ENCODE measurements around the gene GNB2.

Gene GNB2

GRCh38 chr7:100683659-100684533, 10.4 kb downstream of the GNB2 start:
- H4K20me1 ChIP-seq (ENCODE audit: insufficient read depth, low read length, poor library complexity, severe bottlenecking) = peaks cover 34% of the 10 kb centered on the region
- H3K9me2 ChIP-seq (replicated peaks; ENCODE audit: low read depth, low read length) = no peaks in the 10 kb centered on the region
- no peaks in the 10 kb centered on the region for H3K9me3 ChIP-seq (ENCODE audit: insufficient read depth, low read depth, low read length)
- no peaks in the 10 kb centered on the region for H3K4me1 ChIP-seq (ENCODE audit: insufficient read depth, low read length, poor library complexity, severe bottlenecking)
- peaks cover 90% of the 10 kb centered on the region; the same call in 1 of the 2 replicates for H3K36me3 ChIP-seq (ENCODE audit: insufficient read depth, low read length)
- TF ChIP-seq CTCF (conservative IDR thresholded peaks at IDR 0.05; ENCODE audit: low read length) (no peak), EZH2phosphoT487 (IDR thresholded peaks at IDR 0.05; ENCODE audit: borderline replicate concordance) (no peak)
- H3K27me3 ChIP-seq (ENCODE audit: insufficient read depth, low read length, poor library complexity, severe bottlenecking) = no peaks in the 10 kb centered on the region
- H2AFZ ChIP-seq (ENCODE audit: low read length) = no peak overlapping the region
- H3K79me2 ChIP-seq (ENCODE audit: insufficient read depth, low read length) = peaks cover 13% of the 10 kb centered on the region
- no peak overlapping the region for H3K4me2 ChIP-seq (ENCODE audit: low read depth, low read length, poor library complexity, severe bottlenecking)
- no peak overlapping the region for H3K4me3 ChIP-seq (ENCODE audit: low read length, poor library complexity, severe bottlenecking)
- H3K9ac ChIP-seq (ENCODE audit: low read depth, low read length, poor library complexity, severe bottlenecking) = no peak overlapping the region
- no peaks in the 10 kb centered on the region; the same call in 1 of the 2 replicates for H3F3A ChIP-seq (ENCODE audit: low read depth)

- H3F3A ChIP-seq (ENCODE audit: low read depth) = no peaks in the 10 kb centered on the region; the same call in 1 of the 2 replicates
- H3K36me3 ChIP-seq (ENCODE audit: insufficient read depth, low read length) = peaks cover 83% of the 10 kb centered on the region; the same call in 1 of the 2 replicates
- peaks cover 20% of the 10 kb centered on the region for H3K79me2 ChIP-seq (ENCODE audit: insufficient read depth, low read length)
- H4K20me1 ChIP-seq (ENCODE audit: insufficient read depth, low read length, poor library complexity, severe bottlenecking) = peaks cover 35% of the 10 kb centered on the region
- H3K9ac ChIP-seq (ENCODE audit: low read depth, low read length, poor library complexity, severe bottlenecking) = no peak overlapping the region
- H3K4me1 ChIP-seq (ENCODE audit: insufficient read depth, low read length, poor library complexity, severe bottlenecking) = peaks cover 2% of the 10 kb centered on the region
- H3K9me3 ChIP-seq (ENCODE audit: insufficient read depth, low read depth, low read length) = no peaks in the 10 kb centered on the region
- TF ChIP-seq EZH2phosphoT487 (IDR thresholded peaks at IDR 0.05; ENCODE audit: borderline replicate concordance) (no peak), CTCF (conservative IDR thresholded peaks at IDR 0.05; ENCODE audit: low read length) (no peak)
- H3K9me2 ChIP-seq (replicated peaks; ENCODE audit: low read depth, low read length) = no peaks in the 10 kb centered on the region
- H3K4me3 ChIP-seq (ENCODE audit: low read length, poor library complexity, severe bottlenecking) = no peak overlapping the region
- no peak overlapping the region for H3K4me2 ChIP-seq (ENCODE audit: low read depth, low read length, poor library complexity, severe bottlenecking)
- no peak overlapping the region for H2AFZ ChIP-seq (ENCODE audit: low read length)
- H3K27me3 ChIP-seq (ENCODE audit: insufficient read depth, low read length, poor library complexity, severe bottlenecking) = no peaks in the 10 kb centered on the region
Measured at GRCh38 chr7:100684534-100685042, 11.0 kb downstream of the GNB2 start.

- Histone ChIP-seq H3K36me3 (ENCODE audit: insufficient read depth, low read length) (peaks cover 78% of the 10 kb centered on the region; the same call in 1 of the 2 replicates), H3K79me2 (ENCODE audit: insufficient read depth, low read length) (peaks cover 25% of the 10 kb centered on the region), H3K9ac (ENCODE audit: low read depth, low read length, poor library complexity, severe bottlenecking) (no peak overlapping the region)
Measured at GRCh38 chr7:100685049-100685605, 11.6 kb downstream of the GNB2 start.

More at GRCh38 chr7:100685049-100685605, 11.6 kb downstream of the GNB2 start:
- TF ChIP-seq CTCF (conservative IDR thresholded peaks at IDR 0.05; ENCODE audit: low read length) (no peak), EZH2phosphoT487 (IDR thresholded peaks at IDR 0.05; ENCODE audit: borderline replicate concordance) (no peak)
- Histone ChIP-seq H3K9me2 (replicated peaks; ENCODE audit: low read depth, low read length) (no peaks in the 10 kb centered on the region), H3F3A (ENCODE audit: low read depth) (no peaks in the 10 kb centered on the region; the same call in 1 of the 2 replicates), H3K9me3 (ENCODE audit: insufficient read depth, low read depth, low read length) (no peaks in the 10 kb centered on the region), H4K20me1 (ENCODE audit: insufficient read depth, low read length, poor library complexity, severe bottlenecking) (peaks cover 35% of the 10 kb centered on the region), H3K4me3 (ENCODE audit: low read length, poor library complexity, severe bottlenecking) (no peak overlapping the region), H3K4me1 (ENCODE audit: insufficient read depth, low read length, poor library complexity, severe bottlenecking) (peaks cover 7% of the 10 kb centered on the region), H3K4me2 (ENCODE audit: low read depth, low read length, poor library complexity, severe bottlenecking) (no peak overlapping the region), H3K27me3 (ENCODE audit: insufficient read depth, low read length, poor library complexity, severe bottlenecking) (no peaks in the 10 kb centered on the region), H2AFZ (ENCODE audit: low read length) (no peak overlapping the region)

Data from Loucy (cell line).